GM06990 (cell line): Measurements from ENCODE around the gene EIF4A3.

ENCODE experiments used
- DNase-seq: peaks from one replicate; pipeline ENCODE4 v3.0.0-alpha.2; 2011; ENCODE audit not compliant: insufficient read length; ENCODE audit errors: extremely low read depth
- H3K27me3 ChIP-seq: replicated peaks from 2 replicates; pipeline ENCODE4 v1.6.0; 2011; ENCODE audit warnings: low read length; ENCODE audit not compliant: control insufficient read depth, insufficient read depth
- H3K36me3 ChIP-seq: 2 replicates; pipeline ENCODE4 v1.5.1; 2011; ENCODE audit warnings: low read length; ENCODE audit not compliant: control insufficient read depth, insufficient read depth
- H3K4me3 ChIP-seq: replicated peaks from 2 replicates; pipeline ENCODE4 v1.5.1; 2011; ENCODE audit warnings: low read depth, mild to moderate bottlenecking, control low read depth, low read length
- TF ChIP-seq, protein P1 (sequence below): IDR thresholded peaks from 2 replicates; pipeline ENCODE4 v1.5.1; 2011; ENCODE audit warnings: low read length, control low read depth, mild to moderate bottlenecking, inconsistent platforms; ENCODE audit not compliant: insufficient read depth, poor library complexity, severe bottlenecking

Gene EIF4A3

GRCh38 chr17:80130992-80131391 lies 15.9 kb downstream of the EIF4A3 start:
- Histone ChIP-seq H3K36me3 (peaks cover 12% of the 10 kb centered on the region), H3K27me3 (no peaks in the 10 kb centered on the region), H3K4me3 (no peak overlapping the region)
- TF ChIP-seq, protein P1, sequence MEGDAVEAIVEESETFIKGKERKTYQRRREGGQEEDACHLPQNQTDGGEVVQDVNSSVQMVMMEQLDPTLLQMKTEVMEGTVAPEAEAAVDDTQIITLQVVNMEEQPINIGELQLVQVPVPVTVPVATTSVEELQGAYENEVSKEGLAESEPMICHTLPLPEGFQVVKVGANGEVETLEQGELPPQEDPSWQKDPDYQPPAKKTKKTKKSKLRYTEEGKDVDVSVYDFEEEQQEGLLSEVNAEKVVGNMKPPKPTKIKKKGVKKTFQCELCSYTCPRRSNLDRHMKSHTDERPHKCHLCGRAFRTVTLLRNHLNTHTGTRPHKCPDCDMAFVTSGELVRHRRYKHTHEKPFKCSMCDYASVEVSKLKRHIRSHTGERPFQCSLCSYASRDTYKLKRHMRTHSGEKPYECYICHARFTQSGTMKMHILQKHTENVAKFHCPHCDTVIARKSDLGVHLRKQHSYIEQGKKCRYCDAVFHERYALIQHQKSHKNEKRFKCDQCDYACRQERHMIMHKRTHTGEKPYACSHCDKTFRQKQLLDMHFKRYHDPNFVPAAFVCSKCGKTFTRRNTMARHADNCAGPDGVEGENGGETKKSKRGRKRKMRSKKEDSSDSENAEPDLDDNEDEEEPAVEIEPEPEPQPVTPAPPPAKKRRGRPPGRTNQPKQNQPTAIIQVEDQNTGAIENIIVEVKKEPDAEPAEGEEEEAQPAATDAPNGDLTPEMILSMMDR: no peak
- no peak for DNase-seq

- Histone ChIP-seq H3K36me3 (peaks cover 8% of the 10 kb centered on the region), H3K4me3 (no peak overlapping the region), H3K27me3 (no peaks in the 10 kb centered on the region)
- TF ChIP-seq, protein P1: no peak
- no peak for DNase-seq
Measured at GRCh38 chr17:80129006-80129565, 17.8 kb downstream of the EIF4A3 start.

- TF ChIP-seq, protein P1: no peak
- H3K27me3 ChIP-seq: no peaks in the 10 kb centered on the region
- no peaks in the 10 kb centered on the region for H3K36me3 ChIP-seq
- no peak overlapping the region for H3K4me3 ChIP-seq
- no peak for DNase-seq
Measured at GRCh38 chr17:80126449-80126715, 20.5 kb downstream of the EIF4A3 start.

GRCh38 chr17:80125656-80126448 lies 21.1 kb downstream of the EIF4A3 start:
- Histone ChIP-seq H3K27me3 (no peaks in the 10 kb centered on the region), H3K36me3 (no peaks in the 10 kb centered on the region), H3K4me3 (no peak overlapping the region)
- TF ChIP-seq, protein P1: no peak
- no peak for DNase-seq

- H3K27me3 ChIP-seq: no peaks in the 10 kb centered on the region
- TF ChIP-seq, protein P1: peak; percentile 53
- no peak for DNase-seq
- H3K4me3 ChIP-seq: no peak overlapping the region
- H3K36me3 ChIP-seq: no peaks in the 10 kb centered on the region
Measured at GRCh38 chr17:80124351-80124981, 22.5 kb downstream of the EIF4A3 start.
